H1 (cell line): Measurements from ENCODE around the gene ELOF1. TPM values are rescaled to one million over a fixed set of nuclear protein-coding genes. Genes with fewer than 3 reads are reported as not detected.

Experiments
- CTCF ChIA-PET: fragments of 300-600 bp; sonication (Branson Sonifier 250); formaldehyde crosslinking; loops from one replicate; lab custom pipeline; 2021; ENCODE audit not compliant: partially characterized antibody; lab: Charles Lee
- POLR2A ChIA-PET: fragments of 300-600 bp; sonication (Branson Sonifier 250); formaldehyde crosslinking; loops from one replicate; lab custom pipeline; 2021; ENCODE audit warnings: inconsistent platforms; ENCODE audit not compliant: partially characterized antibody; lab: Charles Lee
- DNase-seq, 2 experiments: peaks; one replicate each; pipeline versions ENCODE4 v3.0.0 to v3.0.0-alpha.2; 2010 to 2022; ENCODE audit warnings: low spot score in 2 of 2, low read depth in 1 of 2, mixed read lengths in 1 of 2
- FAIRE-seq: peaks from 2 replicates; lab custom pipeline; 2011; peaks lifted over from hg19 to GRCh38; lab: Jason Lieb, UNC
- H2AFZ ChIP-seq: 2 replicates; pipeline ENCODE4 v1.8.1; 2012; ENCODE audit warnings: low read length, inconsistent platforms
- H2AK5ac ChIP-seq: 2 replicates; pipeline ENCODE4 v1.6.1; 2013; ENCODE audit warnings: low read depth, low read length
- H2BK120ac ChIP-seq: replicated peaks from 2 replicates; pipeline ENCODE3; 2013; ENCODE audit warnings: low read depth, low read length, inconsistent platforms
- H2BK12ac ChIP-seq: 2 replicates; pipeline ENCODE4 v1.6.1; 2013; ENCODE audit warnings: low read depth, low read length
- H2BK15ac ChIP-seq: 2 replicates; pipeline ENCODE4 v1.6.1; 2013; ENCODE audit warnings: low read length
- H2BK20ac ChIP-seq: 2 replicates; pipeline ENCODE4 v1.6.1; 2013; ENCODE audit warnings: low read length
- H2BK5ac ChIP-seq: 2 replicates; pipeline ENCODE4 v1.6.1; 2013; ENCODE audit warnings: low read depth, low read length
- H3K14ac ChIP-seq: 2 replicates; pipeline ENCODE4 v1.6.1; 2013; ENCODE audit warnings: inconsistent platforms; ENCODE audit not compliant: insufficient read length
- H3K18ac ChIP-seq: 2 replicates; pipeline ENCODE4 v1.6.1; 2013; ENCODE audit warnings: low read length; ENCODE audit errors: extremely low read depth
- H3K23ac ChIP-seq: 2 replicates; pipeline ENCODE4 v1.6.1; 2013; ENCODE audit warnings: inconsistent platforms; ENCODE audit not compliant: insufficient read length
- H3K23me2 ChIP-seq: 2 replicates; pipeline ENCODE4 v1.6.1; 2013; ENCODE audit warnings: low read depth, low read length
- H3K27ac ChIP-seq: 2 replicates; pipeline ENCODE4 v1.6.1; 2011; ENCODE audit warnings: low read depth, low read length, inconsistent platforms
- H3K27me3 ChIP-seq, 4 experiments: replicated peaks in 1 of 4; 1 replicate in 1 of 4; 2 replicates in 3 of 4; pipeline versions ENCODE4 v1.6.1 to v1.8.1; 2011 to 2013; ENCODE audit warnings: low read length in 3 of 4, mild to moderate bottlenecking in 3 of 4, inconsistent platforms in 2 of 4, mixed read lengths in 2 of 4, moderate library complexity in 1 of 4; ENCODE audit not compliant: control insufficient read depth in 3 of 4, insufficient read depth in 3 of 4; ENCODE audit errors: extremely low read depth in 1 of 4
- H3K36me3 ChIP-seq, 4 experiments: 2 replicates each; pipeline versions ENCODE4 v1.6.1 to v1.8.1; 2011 to 2013; ENCODE audit warnings: mild to moderate bottlenecking in 4 of 4, low read length in 3 of 4, moderate library complexity in 2 of 4, control low read depth in 1 of 4, inconsistent platforms in 1 of 4; ENCODE audit not compliant: insufficient read depth in 4 of 4, control insufficient read depth in 2 of 4
- H3K4ac ChIP-seq: replicated peaks from 2 replicates; pipeline ENCODE3; 2013; ENCODE audit warnings: low read length, low read depth, mixed read lengths, inconsistent platforms; ENCODE audit not compliant: insufficient read length
- H3K4me1 ChIP-seq, 4 experiments: replicated peaks in 1 of 4; 1 replicate in 1 of 4; 2 replicates in 3 of 4; pipeline versions ENCODE4 v1.6.1 to v1.8.1; 2011 to 2013; ENCODE audit warnings: low read length in 3 of 4, inconsistent platforms in 2 of 4, mixed read lengths in 1 of 4; ENCODE audit not compliant: insufficient read depth in 4 of 4, control insufficient read depth in 3 of 4
- H3K4me2 ChIP-seq, 2 experiments: 2 replicates each; pipeline versions ENCODE4 v1.6.1 to v1.8.1; 2011 to 2013; ENCODE audit warnings: low read depth in 2 of 2, low read length in 2 of 2, control low read depth in 1 of 2, inconsistent platforms in 1 of 2, mild to moderate bottlenecking in 1 of 2; ENCODE audit not compliant: insufficient read depth in 1 of 2
- H3K4me3 ChIP-seq, 4 experiments: fragments of 200-600, 300-600 bp in 1 of 4; sonication (generic), shearing (Covaris generic), sonication (Bioruptor Twin) in 1 of 4; 2 replicates each; pipeline versions ENCODE4 v1.5.1 to v1.8.1; 2011 to 2016; ENCODE audit warnings: low read length in 4 of 4, low read depth in 3 of 4, control low read depth in 2 of 4, inconsistent platforms in 2 of 4, mild to moderate bottlenecking in 2 of 4, mixed read lengths in 1 of 4, moderate library complexity in 1 of 4; ENCODE audit not compliant: insufficient read depth in 2 of 4; ENCODE audit errors: extremely low read depth in 1 of 4
- H3K56ac ChIP-seq: replicated peaks from 2 replicates; pipeline ENCODE3; 2013; ENCODE audit warnings: low read depth, mild to moderate bottlenecking, mixed read lengths, low read length, inconsistent platforms; ENCODE audit not compliant: insufficient read length
- H3K79me1 ChIP-seq: 2 replicates; pipeline ENCODE4 v1.6.1; 2013; ENCODE audit warnings: low read depth, low read length, control low read depth
- H3K79me2 ChIP-seq, 2 experiments: 2 replicates each; pipeline versions ENCODE4 v1.6.1 to v1.8.1; 2012 to 2013; ENCODE audit warnings: low read length in 2 of 2, mild to moderate bottlenecking in 2 of 2, inconsistent platforms in 1 of 2; ENCODE audit not compliant: insufficient read depth in 2 of 2, control insufficient read depth in 1 of 2
- H3K9ac ChIP-seq, 4 experiments: replicated peaks in 1 of 4; 1 replicate in 1 of 4; 2 replicates in 3 of 4; pipeline versions ENCODE4 v1.6.1 to v1.8.1; 2011 to 2013; ENCODE audit warnings: low read depth in 3 of 4, low read length in 3 of 4, control low read depth in 2 of 4, mild to moderate bottlenecking in 2 of 4, moderate library complexity in 2 of 4, inconsistent platforms in 1 of 4; ENCODE audit errors: extremely low read depth in 1 of 4
- H3K9me3 ChIP-seq, 2 experiments: 2 replicates each; pipeline versions ENCODE4 v1.6.1 to v1.8.1; 2012 to 2013; ENCODE audit warnings: mild to moderate bottlenecking in 2 of 2, moderate library complexity in 2 of 2, control low read depth in 1 of 2, inconsistent platforms in 1 of 2, low read depth in 1 of 2, low read length in 1 of 2, mixed read lengths in 1 of 2; ENCODE audit not compliant: insufficient read depth in 2 of 2
- H4K20me1 ChIP-seq, 2 experiments: replicated peaks in 1 of 2; 2 replicates each; pipeline versions ENCODE3 to v1.8.1; 2011 to 2013; ENCODE audit warnings: inconsistent platforms in 2 of 2, low read length in 2 of 2, mild to moderate bottlenecking in 1 of 2; ENCODE audit not compliant: insufficient read depth in 2 of 2, control insufficient read depth in 1 of 2
- H4K5ac ChIP-seq: 2 replicates; pipeline ENCODE4 v1.6.1; 2013; ENCODE audit warnings: low read length, low read depth, mixed read lengths, inconsistent platforms; ENCODE audit not compliant: insufficient read length
- H4K8ac ChIP-seq: 2 replicates; pipeline ENCODE4 v1.8.0; 2013; ENCODE audit warnings: mild to moderate bottlenecking, moderate library complexity, low read length, inconsistent platforms; ENCODE audit not compliant: insufficient read depth; ENCODE audit errors: extremely low read depth
- H4K91ac ChIP-seq: replicated peaks from 2 replicates; pipeline ENCODE3; 2013; ENCODE audit warnings: low read length, mixed read lengths, inconsistent platforms; ENCODE audit not compliant: insufficient read length
- SUZ12 ChIP-seq: fragments of 200-600 bp; sonication (generic); IDR thresholded peaks from 2 replicates; pipeline ENCODE4 v1.6.1; 2012; ENCODE audit warnings: mild to moderate bottlenecking, inconsistent platforms, low read length, moderate library complexity, mixed read lengths
- WGBS, 2 experiments: shearing (Covaris generic) in 1 of 2; methylation state at CpG; one replicate each; pipeline versions ENCODE4 v1.1.6 to v1.1.7; 2013 to 2015; ENCODE audit warnings: low lambda C conversion rate in 2 of 2, mixed read lengths in 2 of 2, inconsistent platforms in 1 of 2, low coverage in 1 of 2, missing lambda C conversion rate in 1 of 2; ENCODE audit not compliant: insufficient replicate concordance in 2 of 2, insufficient coverage in 1 of 2, insufficient read length in 1 of 2; ENCODE audit errors: extremely low coverage in 1 of 2, missing lambda C conversion rate in 1 of 2; 5-methylcytosine and 5-hydroxymethylcytosine counted together
- polyA plus RNA-seq, 7 experiments: library from polyadenylated mRNA; depleted of rRNA in 3 of 7; stranded (reverse) in 5 of 7; unstranded in 2 of 7; fragments of >200 nt in 5 of 7; fragments of 200-250 nt in 2 of 7; gene quantifications; 1 replicate in 5 of 7; 2 replicates in 1 of 7; 4 replicates in 1 of 7; pipeline versions ENCODE4 v1.2.1 to v1.2.3, GENCODE V29; 2011 to 2013; ENCODE audit warnings: missing spikeins in 2 of 7, mixed read lengths in 2 of 7
- total RNA-seq: library from RNA; stranded (reverse); fragmentation: NEBNext Ultra II Directional; extraction: Animal tissue kit (Norgen Biotek cat#: 25700); gene quantifications from 2 replicates; pipeline ENCODE4 v1.2.1, GENCODE V29; 2021

ELOF1 gene
- total and polyA plus RNA-seq, 2 of the 8 experiments (the other 6 are each of a cell fraction or from before 2014, with no cell fraction given): 84.2 to 101 TPM

- no peak for FAIRE-seq
- 96% methylated on average over 8 of the region's 8 CpGs; no CpG with 5 or more reads in 1 of the 2 experiments for WGBS, 2 experiments
Observed at GRCh38 chr19:11563532-11563931, 4.5 kb upstream of the ELOF1 start.

More at GRCh38 chr19:11563532-11563931, 4.5 kb upstream of the ELOF1 start:
- no peaks in the 10 kb centered on the region for H3K79me1 ChIP-seq
- H3K4me3 ChIP-seq: no peak overlapping the region
- H3K18ac ChIP-seq: no peak overlapping the region
- H2BK20ac ChIP-seq: no peak overlapping the region
- H3K4ac ChIP-seq: no peak overlapping the region
- no peak overlapping the region for H2BK15ac ChIP-seq
- no peak overlapping the region for H3K56ac ChIP-seq
- H4K91ac ChIP-seq: no peak overlapping the region
- DNase-seq: no peak
- no peaks in the 10 kb centered on the region for H3K36me3 ChIP-seq
- no peak overlapping the region for H3K27ac ChIP-seq
- no peak overlapping the region for H3K14ac ChIP-seq
- H2AK5ac ChIP-seq: no peak overlapping the region
- POLR2A ChIA-PET: interaction anchor here (0.6 to 1.4 kb wide), 3 partner anchors 12 to 34 kb away, joined by 3 to 4 read pairs (median 3); partner anchors contain the start of gene ZNF627
- H3K23ac ChIP-seq: no peak overlapping the region
- peaks cover 2% of the 10 kb centered on the region; the same call in 1 of the 2 replicates for H3K23me2 ChIP-seq
- H3K79me2 ChIP-seq: peaks cover 0 to 2% of the 10 kb centered on the region in 2 experiments; a peak in 2 of 4 replicates
- no peaks in the 10 kb centered on the region for H3K9me3 ChIP-seq
- H4K5ac ChIP-seq: no peak overlapping the region
- H4K8ac ChIP-seq: no peak overlapping the region
- H3K9ac ChIP-seq: no peak overlapping the region
- peaks cover 0 to 2% of the 10 kb centered on the region in 2 experiments for H4K20me1 ChIP-seq
- H3K27me3 ChIP-seq: no peaks in the 10 kb centered on the region
- H3K4me1 ChIP-seq: no peaks in the 10 kb centered on the region; a peak in 1 of 7 replicates
- CTCF ChIA-PET: interaction anchor here (0.6 to 2.9 kb wide), 10 partner anchors 10 to 112 kb away, joined by 3 to 16 read pairs (median 3); partner anchors contain the start of gene ACP5
- H2AFZ ChIP-seq: no peak overlapping the region
- H2BK12ac ChIP-seq: no peak overlapping the region
- TF ChIP-seq SUZ12: no peak
- H3K4me2 ChIP-seq: no peak overlapping the region
- H2BK5ac ChIP-seq: no peak overlapping the region
- no peak overlapping the region for H2BK120ac ChIP-seq
